Fibroblast of the conjunctiva (primary cell): Measurements from ENCODE around the gene TENM4.
"Not testable (repeated sequence)": the region's sequence is repeated elsewhere in the genome, so short reads cannot be mapped to it uniquely, and the experiment has no call there.

Experiments used
- DNase-seq: peaks from one replicate; pipeline ENCODE4 v3.0.0-alpha.2; 2010; ENCODE audit warnings: low read depth

The TENM4 gene

GRCh38 chr11:78902771-78903507, 537.9 kb downstream of the TENM4 start:
- DNase-seq = no peak

GRCh38 chr11:78901831-78902230, 539.0 kb downstream of the TENM4 start:
- no peak for DNase-seq

GRCh38 chr11:78898266-78898775, 542.5 kb downstream of the TENM4 start:
- no peak for DNase-seq

GRCh38 chr11:78893996-78894395, 546.8 kb downstream of the TENM4 start:
- no peak for DNase-seq

- no peak for DNase-seq
Measured at GRCh38 chr11:78889698-78890097, 551.1 kb downstream of the TENM4 start.

GRCh38 chr11:78886616-78887015, 554.2 kb downstream of the TENM4 start:
- DNase-seq = peak; percentile 18

- no peak for DNase-seq
Measured at GRCh38 chr11:78884761-78885160, 556.1 kb downstream of the TENM4 start.

GRCh38 chr11:78883506-78883905, 557.3 kb downstream of the TENM4 start:
- DNase-seq = no peak

- DNase-seq = not testable (repeated sequence)
Measured at GRCh38 chr11:78879094-78879980, 561.5 kb downstream of the TENM4 start.

GRCh38 chr11:78878631-78879030, 562.2 kb downstream of the TENM4 start:
- DNase-seq = no peak

- DNase-seq = no peak
Measured at GRCh38 chr11:78876676-78877075, 564.2 kb downstream of the TENM4 start.

GRCh38 chr11:78870655-78871054, 570.2 kb downstream of the TENM4 start:
- DNase-seq = no peak

GRCh38 chr11:78869293-78869692, 571.5 kb downstream of the TENM4 start:
- no peak for DNase-seq

GRCh38 chr11:78868563-78868962, 572.3 kb downstream of the TENM4 start:
- DNase-seq = no peak

- DNase-seq = peak; percentile 9
Measured at GRCh38 chr11:78860720-78861422, 580.0 kb downstream of the TENM4 start.

- no peak for DNase-seq
Measured at GRCh38 chr11:78857688-78858087, 583.1 kb downstream of the TENM4 start.

GRCh38 chr11:78856211-78856610, 584.6 kb downstream of the TENM4 start:
- DNase-seq = no peak

- peak; percentile 10 for DNase-seq
Measured at GRCh38 chr11:78855116-78855515, 585.7 kb downstream of the TENM4 start.

GRCh38 chr11:78853521-78853920, 587.3 kb downstream of the TENM4 start:
- no peak for DNase-seq

- DNase-seq = no peak
Measured at GRCh38 chr11:78851878-78852586, 588.8 kb downstream of the TENM4 start.

- no peak for DNase-seq
Measured at GRCh38 chr11:78850078-78850477, 590.8 kb downstream of the TENM4 start.

GRCh38 chr11:78846269-78846668, 594.6 kb downstream of the TENM4 start:
- no peak for DNase-seq
